H1 (cell line): ENCODE results near the gene TATDN2.

Experiments used
- CTCF ChIP-seq, 3 experiments: IDR thresholded peaks; 1 replicate in 2 of 3; 2 replicates in 1 of 3; pipeline versions ENCODE4 v1.5.1 to v1.6.1; 2011; ENCODE audit warnings: low read length in 3 of 3, mild to moderate bottlenecking in 3 of 3, inconsistent platforms in 2 of 3, low read depth in 1 of 3, moderate library complexity in 1 of 3; ENCODE audit not compliant: insufficient read depth in 1 of 3; ENCODE audit errors: control extremely low read depth in 1 of 3
- JUN ChIP-seq: IDR thresholded peaks from 2 replicates; pipeline ENCODE4 v1.6.1; 2011; ENCODE audit warnings: low read depth, mild to moderate bottlenecking, improper control_type of control experiment, low read length

DNA sequence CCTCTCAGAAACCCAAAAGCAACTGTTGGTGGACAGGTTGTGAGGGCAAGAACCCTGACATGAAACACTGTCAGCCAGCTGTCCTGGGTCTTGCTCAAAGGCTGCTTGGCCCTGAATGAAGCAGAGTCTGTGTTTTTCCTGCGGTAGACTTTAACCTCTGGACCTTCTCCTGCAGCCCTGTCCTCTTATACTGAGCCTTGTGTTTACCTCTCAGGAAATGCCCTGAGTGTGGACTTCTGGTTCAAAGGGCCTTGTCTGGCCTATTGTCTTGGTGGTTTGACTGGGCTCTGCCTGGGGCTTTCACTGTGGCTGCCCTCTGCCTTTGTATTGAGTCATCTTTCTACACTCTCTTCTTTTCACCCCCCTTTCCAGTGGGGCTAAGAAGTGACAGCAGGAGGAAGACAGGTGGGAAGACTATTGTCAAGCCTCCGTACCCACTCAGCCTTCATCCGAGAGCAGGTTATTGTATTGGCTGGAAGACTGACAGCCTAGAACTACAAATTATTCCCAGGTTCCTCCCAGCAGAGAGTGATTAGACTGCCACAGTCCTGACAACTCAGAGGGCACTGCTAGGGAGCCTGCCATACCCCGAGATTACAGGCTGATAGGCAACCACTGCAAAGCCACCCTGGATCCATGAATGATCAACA, 69.2 kb downstream of the TATDN2 start:
- TF ChIP-seq JUN (no peak), CTCF (IDR thresholded peaks at IDR 0.05; ENCODE audit: control extremely low read depth in 1 of 3, insufficient read depth in 1 of 3, low read depth in 1 of 3, low read length in 3 of 3) (no peak)
